Liver (tissue), 3 donors: ENCODE data around the gene MAP3K4.

Experiments
- FOXA1 ChIP-seq: IDR thresholded peaks from 2 replicates; pipeline ENCODE4 v1.6.1; 2016; ENCODE audit warnings: antibody characterized with exemption
- JUND ChIP-seq, 2 donors: IDR thresholded peaks; 2 replicates each; pipeline ENCODE4 v1.6.1; 2016; ENCODE audit warnings: antibody characterized with exemption in 2 of 2
- TAF1 ChIP-seq: conservative IDR thresholded peaks from 2 replicates; pipeline ENCODE4 v1.6.1; 2016; ENCODE audit warnings: antibody characterized with exemption, mild to moderate bottlenecking
- TF ChIP-seq, protein P1 (sequence below): IDR thresholded peaks from 2 replicates; pipeline ENCODE4 v1.6.1; 2016; ENCODE audit warnings: antibody characterized with exemption
- TF ChIP-seq, protein P2 (sequence below): fragments of 150-350 bp; IDR thresholded peaks from 2 replicates; pipeline ENCODE4 v1.5.1; 2017; ENCODE audit warnings: improper control_type of control experiment, low read depth, low read length; ENCODE audit not compliant: missing input control
- donor health status: healthy.
- donor health status: healthy.

DNA sequence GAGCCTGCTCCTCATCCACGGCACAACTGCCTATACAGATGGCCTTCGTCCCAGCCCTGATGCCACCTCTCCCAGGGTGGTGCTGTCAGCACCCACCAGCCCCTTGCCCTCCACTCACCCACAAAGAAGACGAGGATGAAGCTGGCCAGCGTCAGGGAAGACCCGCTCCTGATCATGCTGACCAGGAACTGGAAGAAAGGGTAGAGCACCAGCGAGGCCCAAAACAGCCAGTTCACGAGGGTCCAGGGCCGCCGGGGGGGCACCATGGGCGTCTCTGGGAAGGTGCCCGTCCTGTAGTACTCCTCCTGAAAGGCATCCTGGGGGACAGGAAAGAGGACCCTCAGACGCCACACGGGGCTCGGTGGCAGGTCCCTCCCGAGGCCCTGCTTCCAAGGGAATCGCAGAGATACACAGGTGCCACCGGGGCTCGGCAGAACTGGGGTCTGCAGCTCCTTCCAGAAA is 147.8 kb downstream of the MAP3K4 start:
- TF ChIP-seq, protein P1, sequence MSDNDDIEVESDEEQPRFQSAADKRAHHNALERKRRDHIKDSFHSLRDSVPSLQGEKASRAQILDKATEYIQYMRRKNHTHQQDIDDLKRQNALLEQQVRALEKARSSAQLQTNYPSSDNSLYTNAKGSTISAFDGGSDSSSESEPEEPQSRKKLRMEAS: no peak
- TF ChIP-seq, protein P2, sequence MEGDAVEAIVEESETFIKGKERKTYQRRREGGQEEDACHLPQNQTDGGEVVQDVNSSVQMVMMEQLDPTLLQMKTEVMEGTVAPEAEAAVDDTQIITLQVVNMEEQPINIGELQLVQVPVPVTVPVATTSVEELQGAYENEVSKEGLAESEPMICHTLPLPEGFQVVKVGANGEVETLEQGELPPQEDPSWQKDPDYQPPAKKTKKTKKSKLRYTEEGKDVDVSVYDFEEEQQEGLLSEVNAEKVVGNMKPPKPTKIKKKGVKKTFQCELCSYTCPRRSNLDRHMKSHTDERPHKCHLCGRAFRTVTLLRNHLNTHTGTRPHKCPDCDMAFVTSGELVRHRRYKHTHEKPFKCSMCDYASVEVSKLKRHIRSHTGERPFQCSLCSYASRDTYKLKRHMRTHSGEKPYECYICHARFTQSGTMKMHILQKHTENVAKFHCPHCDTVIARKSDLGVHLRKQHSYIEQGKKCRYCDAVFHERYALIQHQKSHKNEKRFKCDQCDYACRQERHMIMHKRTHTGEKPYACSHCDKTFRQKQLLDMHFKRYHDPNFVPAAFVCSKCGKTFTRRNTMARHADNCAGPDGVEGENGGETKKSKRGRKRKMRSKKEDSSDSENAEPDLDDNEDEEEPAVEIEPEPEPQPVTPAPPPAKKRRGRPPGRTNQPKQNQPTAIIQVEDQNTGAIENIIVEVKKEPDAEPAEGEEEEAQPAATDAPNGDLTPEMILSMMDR: no peak
- TF ChIP-seq TAF1: no peak
- TF ChIP-seq FOXA1: no peak
- TF ChIP-seq JUND (IDR thresholded peaks at IDR 0.05): no peak
